ENCODE results near the gene MYPOP. TPM values are rescaled to one million over a fixed set of nuclear protein-coding genes. Genes with fewer than 3 reads are reported as not detected.

MYPOP gene
- total RNA-seq, 1 donor from 2014 or later = 16.2 TPM

DNA sequence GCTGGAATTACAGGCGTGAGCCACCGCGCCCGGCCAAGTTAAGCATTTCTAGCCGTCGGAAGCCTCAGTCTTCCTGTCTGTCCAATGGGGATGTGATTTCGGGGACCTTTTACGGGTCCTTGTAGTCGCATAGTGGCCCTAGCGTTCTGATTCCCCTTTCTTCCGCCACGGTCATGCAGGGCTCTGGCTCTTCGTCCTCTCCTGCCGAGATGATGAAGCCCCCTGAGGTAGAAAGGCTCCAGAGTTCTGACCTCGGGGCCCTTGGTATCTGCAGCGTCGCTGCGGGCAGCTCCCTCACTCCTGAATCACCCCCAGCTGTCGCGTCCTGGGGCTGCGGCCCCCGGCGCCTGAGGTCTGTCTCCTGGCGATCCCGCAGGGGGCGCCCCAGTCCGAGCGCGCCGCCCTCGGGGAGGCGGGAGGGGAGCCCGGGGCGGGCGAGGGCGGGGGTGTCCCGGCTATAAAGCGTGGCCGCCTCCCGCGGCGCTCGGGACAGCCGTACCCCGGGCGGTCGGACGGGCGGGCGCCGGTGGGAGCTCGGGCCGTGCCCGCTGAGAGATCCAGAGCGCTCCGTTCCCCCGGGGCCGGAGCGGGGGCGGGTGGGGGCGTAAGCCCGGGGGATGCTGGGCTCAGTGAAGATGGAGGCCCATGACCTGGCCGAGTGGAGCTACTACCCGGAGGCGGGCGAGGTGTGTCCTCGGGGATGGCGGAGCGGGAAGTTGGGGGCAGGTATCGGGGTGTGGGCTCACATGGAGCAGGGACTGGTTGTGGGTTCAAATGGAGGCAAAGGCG lies 38.4 kb downstream of the MYPOP start, which contains the start of gene FOXA3:
Gene FOXA3, plus strand, starts transcription at position 487 of the 789 bp plus-strand sequence. Its CDS starts 131 bp downstream, at position 618.
- peaks cover 17% of the 10 kb centered on the region for H3K36me3 ChIP-seq
- intact Hi-C loops (cut with micrococcal nuclease) = no loop called here
- no peak within 1 kb of the TSS for H3K27ac ChIP-seq (replicated peaks)
- peak within 1 kb of the TSS; percentile 98 for H3K4me3 ChIP-seq
- H3K4me1 ChIP-seq = peaks cover 38% of the 10 kb centered on the region
- no peak for DNase-seq
- TF ChIP-seq, protein P1, sequence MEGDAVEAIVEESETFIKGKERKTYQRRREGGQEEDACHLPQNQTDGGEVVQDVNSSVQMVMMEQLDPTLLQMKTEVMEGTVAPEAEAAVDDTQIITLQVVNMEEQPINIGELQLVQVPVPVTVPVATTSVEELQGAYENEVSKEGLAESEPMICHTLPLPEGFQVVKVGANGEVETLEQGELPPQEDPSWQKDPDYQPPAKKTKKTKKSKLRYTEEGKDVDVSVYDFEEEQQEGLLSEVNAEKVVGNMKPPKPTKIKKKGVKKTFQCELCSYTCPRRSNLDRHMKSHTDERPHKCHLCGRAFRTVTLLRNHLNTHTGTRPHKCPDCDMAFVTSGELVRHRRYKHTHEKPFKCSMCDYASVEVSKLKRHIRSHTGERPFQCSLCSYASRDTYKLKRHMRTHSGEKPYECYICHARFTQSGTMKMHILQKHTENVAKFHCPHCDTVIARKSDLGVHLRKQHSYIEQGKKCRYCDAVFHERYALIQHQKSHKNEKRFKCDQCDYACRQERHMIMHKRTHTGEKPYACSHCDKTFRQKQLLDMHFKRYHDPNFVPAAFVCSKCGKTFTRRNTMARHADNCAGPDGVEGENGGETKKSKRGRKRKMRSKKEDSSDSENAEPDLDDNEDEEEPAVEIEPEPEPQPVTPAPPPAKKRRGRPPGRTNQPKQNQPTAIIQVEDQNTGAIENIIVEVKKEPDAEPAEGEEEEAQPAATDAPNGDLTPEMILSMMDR (IDR thresholded peaks at IDR 0.05; ENCODE audit: borderline replicate concordance) = peak; percentile 74
- H3K9me3 ChIP-seq (replicated peaks) = no peaks in the 10 kb centered on the region
- H3K27me3 ChIP-seq (ENCODE audit: low read depth) = peaks cover 40% of the 10 kb centered on the region

DNA sequence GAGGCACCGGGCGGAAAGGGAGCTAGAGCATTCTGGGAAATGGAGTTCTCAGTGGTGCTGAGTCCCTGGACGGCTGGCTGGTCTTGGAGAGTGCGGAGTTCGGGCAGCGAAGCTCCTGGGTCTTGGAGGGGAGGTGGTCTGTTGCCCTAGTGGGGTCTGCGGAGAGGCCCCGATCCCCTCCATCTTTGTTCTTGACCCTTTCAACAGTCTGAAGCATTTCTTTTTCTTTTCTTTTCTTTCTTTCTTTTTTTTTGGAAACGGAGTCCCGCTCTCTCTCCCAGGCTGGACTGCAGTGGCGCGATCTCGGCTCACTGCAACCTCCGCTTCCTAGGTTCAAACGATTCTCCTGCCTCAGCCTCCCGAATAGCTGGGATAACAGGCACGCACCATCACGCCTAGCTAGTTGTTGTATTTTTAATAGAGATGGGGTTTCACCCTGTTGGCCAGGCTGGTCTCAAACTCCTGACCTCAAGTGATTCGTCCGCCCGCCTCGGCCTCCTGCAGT lies 39.0 kb downstream of the MYPOP start:
- peaks cover 38% of the 10 kb centered on the region for H3K4me1 ChIP-seq
- no peak for DNase-seq
- peaks cover 23% of the 10 kb centered on the region for H3K36me3 ChIP-seq
- no peaks in the 10 kb centered on the region for H3K9me3 ChIP-seq (replicated peaks)
- H3K27ac ChIP-seq (replicated peaks) = no peak overlapping the region
- TF ChIP-seq, protein P1 (IDR thresholded peaks at IDR 0.05; ENCODE audit: borderline replicate concordance) = no peak
- peak overlapping the region; percentile 98 for H3K4me3 ChIP-seq
- H3K27me3 ChIP-seq (ENCODE audit: low read depth) = peaks cover 40% of the 10 kb centered on the region
- intact Hi-C loops (cut with micrococcal nuclease) = no loop called here

DNA sequence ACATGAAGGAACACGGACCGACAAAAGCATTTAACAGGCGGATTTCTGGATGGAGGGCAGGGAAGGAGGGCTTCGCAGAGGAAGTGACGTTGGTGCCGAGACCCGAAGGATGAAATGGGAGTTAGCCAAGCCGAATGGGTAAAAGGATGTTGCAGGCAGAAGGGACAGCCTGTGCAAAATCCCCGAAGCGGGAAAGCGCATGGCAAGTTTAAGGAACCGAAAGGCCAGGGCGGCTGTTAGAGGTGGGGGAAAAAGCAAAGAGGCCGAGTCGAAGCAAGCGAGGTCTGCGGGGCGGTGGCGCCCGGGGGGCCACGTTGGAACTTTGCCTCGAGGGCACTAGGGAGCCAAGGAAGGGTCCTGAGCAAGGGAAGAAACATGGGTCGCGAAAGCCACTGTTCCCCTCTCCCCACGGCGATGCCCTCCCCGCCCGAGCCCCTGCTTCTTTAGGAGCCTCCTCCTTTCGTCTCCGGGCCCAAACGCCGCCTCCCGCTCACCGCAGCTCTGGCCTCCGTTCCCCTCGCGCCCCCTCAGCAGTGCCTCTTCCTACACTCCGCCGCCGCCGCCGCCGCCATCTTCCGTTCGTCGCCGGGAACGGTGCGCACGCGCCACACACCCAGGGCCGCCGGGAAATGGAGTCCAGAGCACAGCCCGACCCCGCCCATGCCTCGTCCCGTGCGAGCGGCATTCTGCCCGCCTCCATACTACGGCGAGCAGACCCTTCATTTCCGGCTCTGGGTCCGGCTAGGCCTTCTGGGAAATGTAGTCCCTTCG lies 39.7 kb downstream of the MYPOP start, which contains the start of gene SYMPK:
Gene SYMPK, minus strand, starts transcription at position 584 of the 771 bp plus-strand sequence. CDS start 8,652 bp downstream, outside the sequence.
- peak; percentile 99 for DNase-seq
- H3K4me3 ChIP-seq = peak within 1 kb of the TSS; percentile 98
- peaks cover 40% of the 10 kb centered on the region for H3K27me3 ChIP-seq (ENCODE audit: low read depth)
- peaks cover 29% of the 10 kb centered on the region for H3K36me3 ChIP-seq
- no peaks in the 10 kb centered on the region for H3K9me3 ChIP-seq (replicated peaks)
- TF ChIP-seq, protein P1 (IDR thresholded peaks at IDR 0.05; ENCODE audit: borderline replicate concordance) = no peak
- H3K4me1 ChIP-seq = peaks cover 38% of the 10 kb centered on the region
- peak within 1 kb of the TSS; percentile 93 for H3K27ac ChIP-seq (replicated peaks)
- intact Hi-C loops (cut with micrococcal nuclease) = no loop called here

DNA sequence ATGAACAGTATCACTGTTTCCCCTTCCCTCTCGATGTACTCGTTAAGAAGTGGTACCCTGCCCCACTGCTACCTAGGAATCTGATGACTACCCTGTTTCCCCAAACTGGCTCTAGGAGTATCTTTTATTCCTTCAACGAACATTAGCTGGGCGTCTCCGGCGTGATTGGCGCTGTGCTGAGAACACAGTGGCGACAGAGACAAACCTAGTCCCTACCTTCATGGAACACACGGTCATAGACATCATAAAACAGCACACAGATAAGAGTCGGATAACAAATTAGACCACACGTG lies 40.2 kb downstream of the MYPOP start:
- Histone ChIP-seq H3K4me3 (peak overlapping the region; percentile 98), H3K4me1 (peaks cover 38% of the 10 kb centered on the region), H3K27ac (replicated peaks) (peak overlapping the region; percentile 93), H3K27me3 (ENCODE audit: low read depth) (peaks cover 38% of the 10 kb centered on the region), H3K36me3 (peaks cover 30% of the 10 kb centered on the region), H3K9me3 (replicated peaks) (no peaks in the 10 kb centered on the region)
- TF ChIP-seq, protein P1 (IDR thresholded peaks at IDR 0.05; ENCODE audit: borderline replicate concordance) = no peak
- DNase-seq = no peak
- intact Hi-C loops (cut with micrococcal nuclease) = no loop called here

DNA sequence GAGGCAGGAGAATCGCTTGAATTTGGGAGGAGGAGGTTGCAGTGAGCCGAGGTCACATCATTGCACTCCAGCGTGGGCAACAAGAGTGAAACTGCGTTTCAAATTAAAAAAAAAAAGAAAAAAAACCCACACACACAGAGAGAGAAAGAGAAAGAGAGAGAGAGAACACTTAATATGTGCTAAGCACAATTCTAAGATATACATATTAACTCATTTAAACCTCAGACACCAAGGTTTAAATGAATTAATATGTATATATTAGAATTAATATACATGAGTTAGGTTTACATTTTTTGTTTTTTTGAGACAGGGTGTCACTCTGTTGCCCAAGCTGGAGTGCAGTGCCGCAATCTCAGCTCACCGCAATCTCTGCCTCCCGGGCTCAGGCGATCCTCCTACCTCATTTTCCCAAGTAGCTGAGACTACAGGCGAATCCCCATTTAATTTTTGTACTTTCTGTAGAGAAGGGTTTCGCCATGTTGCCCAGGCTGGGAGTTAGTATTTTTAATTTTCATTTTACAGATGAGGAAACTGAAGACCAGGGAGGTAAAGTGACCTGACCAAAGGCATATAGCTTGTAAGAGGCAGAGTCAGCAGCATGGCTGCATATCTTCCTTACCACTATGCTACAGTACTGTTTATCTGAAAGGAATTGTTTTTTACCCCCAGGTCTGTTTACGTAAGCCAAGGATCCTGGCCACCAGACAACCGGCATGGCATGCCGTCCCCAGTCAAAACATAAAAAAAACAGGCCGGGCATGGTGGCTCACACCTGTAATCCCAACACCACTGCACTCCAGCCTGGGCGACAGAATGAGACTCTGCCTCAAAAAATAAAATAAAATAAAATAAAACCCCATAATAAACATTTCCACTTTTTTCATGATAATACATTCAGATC lies 41.8 kb downstream of the MYPOP start:
- H3K27me3 ChIP-seq (ENCODE audit: low read depth) = peaks cover 22% of the 10 kb centered on the region
- no peak overlapping the region for H3K4me3 ChIP-seq
- H3K36me3 ChIP-seq = peaks cover 34% of the 10 kb centered on the region
- H3K9me3 ChIP-seq (replicated peaks) = no peaks in the 10 kb centered on the region
- H3K27ac ChIP-seq (replicated peaks) = no peak overlapping the region
- intact Hi-C loops (cut with micrococcal nuclease) = no loop called here
- TF ChIP-seq, protein P1 (IDR thresholded peaks at IDR 0.05; ENCODE audit: borderline replicate concordance) = no peak
- DNase-seq = no peak
- H3K4me1 ChIP-seq = peaks cover 38% of the 10 kb centered on the region

Measured in left ventricle myocardium inferior (tissue), 1 donor.